ENCODE results near the gene MRPL24. TPM values are rescaled to one million over a fixed set of nuclear protein-coding genes. Genes with fewer than 3 reads are reported as not detected.

MRPL24 gene
- total and polyA plus RNA-seq, 2 of the 13 experiments (the other 11 are each of a cell fraction or from before 2014, with no cell fraction given), result 38.1 to 42.9 TPM

DNA sequence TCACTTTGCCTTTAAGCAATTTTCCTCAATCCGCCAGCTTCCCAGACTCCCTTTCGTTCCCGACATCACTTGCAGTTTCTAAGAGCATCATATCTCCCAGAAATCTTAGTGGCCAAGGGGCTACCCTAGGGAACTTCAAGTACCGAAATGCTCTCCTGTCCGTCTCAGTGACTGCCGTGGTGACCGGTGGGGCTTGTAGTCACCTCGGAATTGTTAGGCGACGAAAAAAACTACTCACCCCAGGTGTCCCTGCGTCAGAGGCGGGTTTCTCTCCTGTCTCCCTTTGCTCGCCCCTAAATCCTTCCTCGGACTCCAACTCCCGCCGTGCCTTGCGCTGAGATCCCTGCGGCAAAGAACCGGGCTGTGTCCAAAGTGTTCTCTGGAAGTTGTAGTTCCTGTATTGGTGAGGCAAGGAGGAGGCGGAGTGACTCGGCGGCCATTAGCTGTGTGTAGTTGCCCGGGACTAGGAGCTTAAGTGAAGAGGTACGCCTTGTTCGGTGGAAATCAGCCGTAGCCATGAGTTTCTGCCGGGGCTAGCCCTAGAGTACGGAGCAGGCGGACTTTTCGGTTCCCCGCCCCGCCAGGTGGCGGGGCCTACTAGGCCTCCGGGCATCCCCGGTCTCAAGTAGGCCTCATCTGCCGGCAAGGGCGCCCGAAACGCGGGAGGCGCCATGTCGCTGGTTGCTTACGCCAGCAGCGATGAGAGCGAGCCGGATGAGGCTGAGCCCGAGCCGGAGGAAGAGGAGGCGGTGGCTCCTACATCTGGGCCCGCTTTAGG lies 26.4 kb upstream of the MRPL24 start, which contains the start of gene PRCC (continued):
- TF ChIP-seq KAT2B (IDR thresholded peaks at IDR 0.05; ENCODE audit: borderline replicate concordance, low read depth, low read length) (no peak), LCORL (IDR thresholded peaks at IDR 0.05) (peak; percentile 84), LCORL (CRISPR knock-in tag; IDR thresholded peaks at IDR 0.05) (no peak; the same call in 1 of the 2 replicates), SALL1 (CRISPR knock-in tag; IDR thresholded peaks at IDR 0.05) (peak; percentile 57; the same call in 1 of the 2 replicates), ZNF841 (CRISPR knock-in tag; IDR thresholded peaks at IDR 0.05; ENCODE audit: borderline replicate concordance) (no peak), ZNF34 (CRISPR knock-in tag; IDR thresholded peaks at IDR 0.05; ENCODE audit: borderline replicate concordance) (peak; percentile 40; the same call in 1 of the 2 replicates), TOE1 (CRISPR knock-in tag; IDR thresholded peaks at IDR 0.05) (0 out of 2 replicates have a peak, but pooled peaks have one; percentile 37), KLF6 (CRISPR knock-in tag; IDR thresholded peaks at IDR 0.05) (peak; percentile 89; the same call in 1 of the 2 replicates), ZNF24 (IDR thresholded peaks at IDR 0.05) (no peak), CBFB (CRISPR knock-in tag; IDR thresholded peaks at IDR 0.05) (peak; percentile 72; the same call in 1 of the 2 replicates), ZNF776 (CRISPR knock-in tag; IDR thresholded peaks at IDR 0.05) (no peak; the same call in 1 of the 2 replicates)
- TF ChIP-seq, protein P1, sequence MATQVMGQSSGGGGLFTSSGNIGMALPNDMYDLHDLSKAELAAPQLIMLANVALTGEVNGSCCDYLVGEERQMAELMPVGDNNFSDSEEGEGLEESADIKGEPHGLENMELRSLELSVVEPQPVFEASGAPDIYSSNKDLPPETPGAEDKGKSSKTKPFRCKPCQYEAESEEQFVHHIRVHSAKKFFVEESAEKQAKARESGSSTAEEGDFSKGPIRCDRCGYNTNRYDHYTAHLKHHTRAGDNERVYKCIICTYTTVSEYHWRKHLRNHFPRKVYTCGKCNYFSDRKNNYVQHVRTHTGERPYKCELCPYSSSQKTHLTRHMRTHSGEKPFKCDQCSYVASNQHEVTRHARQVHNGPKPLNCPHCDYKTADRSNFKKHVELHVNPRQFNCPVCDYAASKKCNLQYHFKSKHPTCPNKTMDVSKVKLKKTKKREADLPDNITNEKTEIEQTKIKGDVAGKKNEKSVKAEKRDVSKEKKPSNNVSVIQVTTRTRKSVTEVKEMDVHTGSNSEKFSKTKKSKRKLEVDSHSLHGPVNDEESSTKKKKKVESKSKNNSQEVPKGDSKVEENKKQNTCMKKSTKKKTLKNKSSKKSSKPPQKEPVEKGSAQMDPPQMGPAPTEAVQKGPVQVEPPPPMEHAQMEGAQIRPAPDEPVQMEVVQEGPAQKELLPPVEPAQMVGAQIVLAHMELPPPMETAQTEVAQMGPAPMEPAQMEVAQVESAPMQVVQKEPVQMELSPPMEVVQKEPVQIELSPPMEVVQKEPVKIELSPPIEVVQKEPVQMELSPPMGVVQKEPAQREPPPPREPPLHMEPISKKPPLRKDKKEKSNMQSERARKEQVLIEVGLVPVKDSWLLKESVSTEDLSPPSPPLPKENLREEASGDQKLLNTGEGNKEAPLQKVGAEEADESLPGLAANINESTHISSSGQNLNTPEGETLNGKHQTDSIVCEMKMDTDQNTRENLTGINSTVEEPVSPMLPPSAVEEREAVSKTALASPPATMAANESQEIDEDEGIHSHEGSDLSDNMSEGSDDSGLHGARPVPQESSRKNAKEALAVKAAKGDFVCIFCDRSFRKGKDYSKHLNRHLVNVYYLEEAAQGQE (IDR thresholded peaks at IDR 0.05; ENCODE audit: borderline replicate concordance in 1 of 2, low read depth in 1 of 2, low read length in 2 of 2), result no peak
- TF ChIP-seq, protein P2, sequence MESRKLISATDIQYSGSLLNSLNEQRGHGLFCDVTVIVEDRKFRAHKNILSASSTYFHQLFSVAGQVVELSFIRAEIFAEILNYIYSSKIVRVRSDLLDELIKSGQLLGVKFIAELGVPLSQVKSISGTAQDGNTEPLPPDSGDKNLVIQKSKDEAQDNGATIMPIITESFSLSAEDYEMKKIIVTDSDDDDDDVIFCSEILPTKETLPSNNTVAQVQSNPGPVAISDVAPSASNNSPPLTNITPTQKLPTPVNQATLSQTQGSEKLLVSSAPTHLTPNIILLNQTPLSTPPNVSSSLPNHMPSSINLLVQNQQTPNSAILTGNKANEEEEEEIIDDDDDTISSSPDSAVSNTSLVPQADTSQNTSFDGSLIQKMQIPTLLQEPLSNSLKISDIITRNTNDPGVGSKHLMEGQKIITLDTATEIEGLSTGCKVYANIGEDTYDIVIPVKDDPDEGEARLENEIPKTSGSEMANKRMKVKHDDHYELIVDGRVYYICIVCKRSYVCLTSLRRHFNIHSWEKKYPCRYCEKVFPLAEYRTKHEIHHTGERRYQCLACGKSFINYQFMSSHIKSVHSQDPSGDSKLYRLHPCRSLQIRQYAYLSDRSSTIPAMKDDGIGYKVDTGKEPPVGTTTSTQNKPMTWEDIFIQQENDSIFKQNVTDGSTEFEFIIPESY (CRISPR knock-in tag; IDR thresholded peaks at IDR 0.05), result no peak
- TF ChIP-seq, protein P3, sequence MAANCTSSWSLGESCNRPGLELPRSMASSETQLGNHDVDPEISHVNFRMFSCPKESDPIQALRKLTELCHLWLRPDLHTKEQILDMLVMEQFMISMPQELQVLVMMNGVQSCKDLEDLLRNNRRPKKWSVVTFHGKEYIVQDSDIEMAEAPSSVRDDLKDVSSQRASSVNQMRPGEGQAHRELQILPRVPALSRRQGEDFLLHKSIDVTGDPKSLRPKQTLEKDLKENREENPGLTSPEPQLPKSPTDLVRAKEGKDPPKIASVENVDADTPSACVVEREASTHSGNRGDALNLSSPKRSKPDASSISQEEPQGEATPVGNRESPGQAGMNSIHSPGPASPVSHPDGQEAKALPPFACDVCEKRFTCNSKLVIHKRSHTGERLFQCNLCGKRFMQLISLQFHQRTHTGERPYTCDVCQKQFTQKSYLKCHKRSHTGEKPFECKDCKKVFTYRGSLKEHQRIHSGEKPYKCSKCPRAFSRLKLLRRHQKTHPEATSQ (CRISPR knock-in tag; IDR thresholded peaks at IDR 0.05; ENCODE audit: borderline replicate concordance), result no peak
- TF ChIP-seq, protein P4, sequence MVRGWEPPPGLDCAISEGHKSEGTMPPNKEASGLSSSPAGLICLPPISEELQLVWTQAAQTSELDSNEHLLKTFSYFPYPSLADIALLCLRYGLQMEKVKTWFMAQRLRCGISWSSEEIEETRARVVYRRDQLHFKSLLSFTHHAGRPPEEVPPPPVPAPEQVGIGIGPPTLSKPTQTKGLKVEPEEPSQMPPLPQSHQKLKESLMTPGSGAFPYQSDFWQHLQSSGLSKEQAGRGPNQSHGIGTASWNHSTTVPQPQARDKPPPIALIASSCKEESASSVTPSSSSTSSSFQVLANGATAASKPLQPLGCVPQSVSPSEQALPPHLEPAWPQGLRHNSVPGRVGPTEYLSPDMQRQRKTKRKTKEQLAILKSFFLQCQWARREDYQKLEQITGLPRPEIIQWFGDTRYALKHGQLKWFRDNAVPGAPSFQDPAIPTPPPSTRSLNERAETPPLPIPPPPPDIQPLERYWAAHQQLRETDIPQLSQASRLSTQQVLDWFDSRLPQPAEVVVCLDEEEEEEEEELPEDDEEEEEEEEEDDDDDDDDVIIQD (CRISPR knock-in tag; IDR thresholded peaks at IDR 0.05; ENCODE audit: low read depth), result no peak

Data from HepG2 (cell line).